NCI-H2081 treated with DMSO at 0.1 percent for 48 hours (cell line): Measurements from ENCODE around the gene CMIP.

Experiments used
- DNase-seq: peaks from one replicate; lab custom pipeline; 2025; lab: John Stamatoyannopoulos, UW

Gene CMIP

DNA sequence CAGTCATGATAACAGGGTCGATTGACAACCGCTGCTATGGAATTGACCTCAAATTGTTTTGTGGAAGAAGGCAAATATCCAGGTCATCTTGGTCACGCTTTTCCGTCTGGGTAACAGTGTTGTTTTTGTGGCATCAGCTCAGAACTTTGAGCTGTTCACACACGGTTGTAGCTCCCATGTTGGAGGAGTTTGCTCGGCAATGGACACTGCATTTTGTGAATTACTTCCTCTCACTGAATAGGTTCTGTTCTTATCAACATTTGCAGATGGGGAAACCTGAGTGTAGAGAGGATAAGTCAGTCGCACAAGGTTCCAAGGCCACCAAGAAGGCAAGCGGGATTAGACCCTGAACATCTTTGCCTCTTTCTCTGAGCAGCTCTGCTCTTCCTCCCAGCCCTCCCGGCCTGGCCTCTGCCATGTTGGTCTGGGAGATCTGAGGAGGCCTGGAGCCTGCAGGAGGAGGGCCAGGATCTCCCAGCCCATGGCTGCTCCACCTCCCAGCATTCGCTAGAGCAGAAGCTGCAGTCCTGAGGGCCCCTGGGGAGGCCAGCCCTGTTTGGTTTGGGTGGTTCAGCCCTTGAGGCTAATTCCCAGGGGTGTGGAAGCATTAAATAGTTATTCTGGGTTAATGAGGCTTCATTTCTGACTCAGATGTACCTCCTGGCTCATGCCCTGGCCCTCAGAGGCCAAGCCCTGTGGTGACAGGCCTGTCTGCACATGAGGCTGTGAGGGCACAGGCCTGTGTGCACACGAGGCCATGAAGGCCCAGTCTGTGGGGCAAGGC is 180.3 kb downstream of the CMIP start:
- no peak for DNase-seq

DNA sequence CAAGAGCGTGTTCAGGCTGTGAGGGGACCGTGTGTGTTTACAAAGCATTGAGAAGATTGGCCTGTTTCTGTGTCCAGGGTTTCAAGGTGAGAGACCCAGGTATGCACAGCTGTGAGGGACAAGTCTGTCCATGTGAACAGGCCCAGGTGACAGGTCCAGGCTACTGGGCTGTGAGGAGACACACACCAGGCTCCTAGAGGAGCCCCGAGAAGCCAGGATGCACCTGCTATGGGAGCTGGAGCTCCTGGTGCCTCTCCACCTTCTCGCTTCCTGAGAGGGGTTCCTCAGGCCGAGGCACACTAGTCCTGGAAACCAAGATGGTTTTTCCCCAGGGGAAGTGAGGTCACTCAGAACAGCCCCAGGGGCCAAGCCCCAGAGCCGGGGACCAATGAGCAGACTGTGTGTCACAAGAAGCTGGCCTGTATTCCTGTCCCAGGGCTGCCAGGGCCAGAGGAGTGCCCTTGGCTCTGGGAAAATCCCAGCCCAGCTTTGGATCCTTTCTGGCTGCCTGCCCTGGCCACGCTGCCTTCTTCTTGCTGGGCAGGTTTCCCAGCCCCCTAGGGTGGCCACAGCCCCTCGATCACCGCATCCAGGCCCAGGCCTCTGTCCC is 181.0 kb downstream of the CMIP start:
- no peak for DNase-seq

DNA sequence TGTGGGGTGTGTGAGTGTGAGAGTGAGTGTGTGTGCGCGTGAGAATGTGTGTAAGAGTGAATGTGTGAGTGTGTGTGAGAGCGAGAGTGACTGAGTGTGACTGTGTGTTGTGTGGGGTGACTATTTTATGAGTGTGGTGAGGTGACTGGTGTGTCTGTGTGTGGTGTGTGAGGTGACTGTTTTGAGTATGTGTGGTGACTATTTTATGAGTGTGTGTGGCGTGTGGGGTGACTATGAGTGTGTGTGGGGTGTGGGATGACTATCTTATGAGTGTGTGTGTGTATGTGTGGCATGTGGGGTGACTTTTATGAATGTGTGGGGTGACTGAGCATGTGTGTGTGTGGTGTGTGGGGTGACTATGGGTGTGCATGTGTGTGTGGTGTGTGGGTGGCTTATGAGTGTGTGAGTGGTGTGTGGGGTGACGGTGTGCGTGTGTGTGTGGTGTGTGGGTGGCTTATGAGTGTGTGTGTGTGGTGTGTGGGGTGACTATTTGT is 181.6 kb downstream of the CMIP start:
- no peak for DNase-seq

DNA sequence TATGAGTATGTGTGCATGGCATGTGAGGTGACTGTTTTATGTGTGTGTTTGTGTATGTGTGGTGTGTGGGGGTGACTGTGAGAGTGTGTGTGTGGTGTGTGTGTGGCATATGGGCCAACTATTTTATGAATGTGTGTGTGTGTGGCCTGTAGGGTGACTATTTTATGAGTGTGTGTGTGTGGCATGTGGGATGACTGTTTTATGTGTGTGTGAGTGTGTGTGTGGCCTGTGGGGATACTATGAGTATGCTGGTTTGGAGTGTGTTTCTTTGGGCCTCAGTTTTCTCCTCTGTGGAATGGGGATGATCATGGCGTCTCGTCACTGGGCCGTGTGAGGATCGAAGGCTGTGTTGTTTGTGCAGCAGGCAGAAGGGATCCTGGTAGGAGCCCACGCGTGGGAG is 182.4 kb downstream of the CMIP start:
- no peak for DNase-seq

DNA sequence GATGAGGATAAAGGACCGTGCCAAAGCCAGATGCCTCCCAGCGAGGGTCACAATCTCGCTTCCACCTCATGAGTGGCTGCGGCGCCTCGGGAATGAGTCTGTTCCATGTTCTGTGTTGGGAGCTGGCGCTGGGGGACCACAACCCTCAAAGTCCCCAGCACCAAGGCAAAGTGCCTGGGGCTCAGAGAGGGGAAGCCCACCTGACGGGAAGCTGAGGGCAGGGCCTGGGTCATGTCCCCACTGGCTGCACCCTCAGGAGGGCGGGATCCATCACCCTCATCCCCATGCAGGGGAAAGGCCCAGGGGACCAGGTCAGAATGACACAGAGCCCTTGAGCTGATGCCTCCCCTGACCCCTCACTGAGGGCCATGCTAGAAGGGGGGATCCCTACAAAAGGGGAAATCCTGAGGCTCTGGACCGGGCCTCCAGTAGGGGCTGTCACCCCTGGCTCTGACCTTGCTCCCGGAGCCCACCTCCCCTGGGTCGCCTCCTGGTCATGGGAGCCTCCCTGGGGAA is 183.2 kb downstream of the CMIP start:
- DNase-seq, result no peak

DNA sequence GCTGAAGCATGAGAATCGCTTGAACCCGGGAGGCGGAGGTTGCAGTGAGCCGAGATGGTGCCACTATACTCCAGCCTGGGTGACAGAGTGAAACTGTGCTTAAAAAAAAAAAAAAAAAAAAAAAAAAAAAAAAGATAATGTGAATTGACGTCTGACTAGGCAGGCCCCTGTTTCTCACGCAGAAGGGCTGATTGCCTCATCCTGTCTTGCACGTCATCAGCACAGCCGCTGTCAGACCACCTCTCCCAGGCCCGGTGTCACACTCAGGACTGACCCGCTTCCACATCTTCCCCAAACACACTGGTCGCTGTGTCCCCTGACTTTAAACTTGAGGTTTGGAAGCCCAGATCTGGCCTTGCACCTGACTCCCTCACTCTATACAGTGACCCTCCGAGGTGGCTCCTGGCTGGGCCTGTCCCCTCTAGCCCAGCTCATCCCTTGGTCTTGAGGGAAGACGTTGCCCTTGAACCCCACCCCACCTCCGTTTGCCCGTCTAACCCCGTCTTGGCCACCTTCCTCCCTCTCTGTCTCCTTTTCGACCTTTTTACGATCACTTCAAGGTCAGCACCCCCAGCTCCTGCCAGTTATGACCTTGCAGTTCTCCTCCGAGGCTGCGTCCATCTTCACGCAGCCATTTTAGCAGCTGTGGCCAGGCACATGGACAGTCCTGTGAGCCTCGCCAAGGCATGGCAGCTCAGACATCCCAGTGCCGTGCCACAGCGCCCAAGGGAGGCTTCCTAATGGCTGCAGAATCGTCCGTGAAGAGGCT is 184.6 kb downstream of the CMIP start:
- DNase-seq, result no peak

DNA sequence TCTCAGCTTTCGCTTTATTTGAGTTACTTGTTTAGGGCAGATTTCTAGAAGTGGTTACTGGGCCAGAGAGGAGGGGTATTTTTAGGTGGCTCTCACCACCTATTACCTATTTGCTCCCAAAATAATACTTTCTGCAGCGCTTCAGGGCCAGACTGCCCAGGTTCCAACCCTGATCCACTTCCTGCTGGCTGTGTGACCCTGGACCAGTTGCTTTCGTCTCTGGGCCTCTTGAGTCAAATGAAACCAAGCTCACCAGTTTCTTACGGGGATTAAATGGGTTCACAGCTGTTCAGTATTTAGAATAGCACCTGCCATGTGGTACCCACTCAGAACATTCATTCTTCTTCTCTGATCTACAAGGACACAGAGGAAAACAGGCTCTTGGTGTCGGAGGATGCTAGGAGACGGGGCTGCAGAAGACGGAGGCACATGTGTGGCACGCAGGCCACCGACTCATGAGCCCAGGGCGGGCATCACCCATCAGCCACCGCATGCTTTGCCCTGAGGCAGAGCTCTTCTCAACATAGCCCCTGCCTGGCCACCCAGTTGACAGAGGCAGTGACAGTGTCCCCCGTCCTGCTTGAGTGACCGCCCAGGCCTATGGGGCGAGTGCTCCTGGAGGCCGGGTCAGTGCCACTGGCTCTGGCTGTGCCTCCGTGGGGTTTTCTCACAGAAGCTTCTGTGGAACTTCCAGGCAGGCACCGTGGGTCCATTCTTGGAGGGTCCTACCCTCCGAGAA is 185.5 kb downstream of the CMIP start:
- DNase-seq, result no peak

DNA sequence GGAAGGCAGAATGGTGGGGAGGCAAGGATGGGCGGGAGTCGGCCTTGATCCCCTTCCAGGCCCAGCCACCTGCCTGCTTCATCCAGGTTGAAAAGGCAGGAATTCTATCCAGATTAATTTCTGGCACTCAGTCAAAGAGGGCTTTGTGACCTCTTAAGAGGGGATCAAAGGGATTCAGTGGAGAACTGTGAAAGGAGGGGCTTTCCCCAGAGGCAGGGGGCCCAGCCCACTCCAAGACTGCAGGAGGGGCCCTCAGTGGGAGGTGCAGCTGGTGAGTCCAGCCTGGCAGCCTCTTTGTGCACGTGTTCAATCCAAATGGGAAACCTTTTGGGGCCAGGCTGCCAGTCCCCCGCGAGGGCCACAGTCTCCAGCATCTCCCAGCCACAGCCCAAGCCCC is 186.0 kb downstream of the CMIP start:
- no peak for DNase-seq

DNA sequence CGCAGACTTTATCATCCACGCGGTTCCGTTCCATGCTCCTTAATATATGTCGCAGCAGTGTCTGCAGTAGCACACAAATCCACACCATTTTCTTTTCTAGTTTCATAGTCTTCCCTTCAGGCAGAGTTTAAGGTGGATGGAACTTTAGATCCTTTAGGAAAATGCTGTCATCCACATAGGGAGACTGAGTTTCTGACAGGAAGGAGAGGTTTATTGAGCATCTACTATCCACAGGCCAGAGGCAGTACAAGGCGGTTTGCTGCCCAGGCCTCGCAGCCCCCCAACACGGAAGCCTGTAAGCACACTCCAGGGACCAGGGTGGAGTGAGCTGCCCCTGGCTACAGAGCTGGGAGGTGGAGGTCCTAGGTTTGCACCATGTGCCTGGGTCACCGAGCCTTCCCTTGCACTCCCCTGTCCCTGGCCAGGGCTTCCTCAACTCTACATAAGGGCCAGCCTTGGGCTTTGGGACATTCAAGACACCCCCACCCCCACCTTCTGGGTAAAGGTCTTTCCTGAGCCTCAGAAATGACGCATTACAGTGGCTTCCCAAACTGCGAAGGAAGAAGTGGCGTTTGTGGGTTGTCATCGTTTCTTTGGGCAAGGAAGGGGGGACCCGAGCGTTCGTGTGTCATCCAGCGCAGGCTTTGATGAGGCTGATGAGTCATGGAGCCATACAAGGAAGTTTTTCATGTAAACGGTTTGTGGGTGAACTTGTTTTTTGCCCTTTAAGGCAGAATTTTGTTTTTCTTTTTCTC is 188.0 kb downstream of the CMIP start:
- DNase-seq, result no peak

DNA sequence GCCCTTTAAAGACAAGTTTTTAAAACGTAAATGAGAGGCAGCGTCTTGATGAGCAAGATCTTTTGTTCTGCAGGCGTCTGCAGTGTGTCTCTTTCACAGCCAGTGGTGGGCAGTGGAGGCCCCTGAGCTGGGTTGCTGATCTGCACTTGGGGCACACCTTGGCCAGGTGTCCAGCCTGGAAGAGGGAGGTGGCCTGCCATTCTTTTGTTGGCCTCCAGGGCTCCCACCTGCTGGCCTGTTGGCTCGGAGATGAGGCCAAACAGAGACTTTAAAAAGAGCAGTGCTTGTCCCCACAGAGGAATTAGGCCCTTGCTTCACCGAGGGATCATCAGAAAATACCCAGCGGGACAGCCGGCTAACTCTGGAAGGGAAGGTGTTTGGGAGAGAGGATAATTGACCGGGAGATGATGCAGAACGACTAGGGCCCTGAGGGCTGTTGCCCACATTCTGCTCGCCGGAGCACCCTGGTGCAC is 188.6 kb downstream of the CMIP start:
- no peak for DNase-seq

DNA sequence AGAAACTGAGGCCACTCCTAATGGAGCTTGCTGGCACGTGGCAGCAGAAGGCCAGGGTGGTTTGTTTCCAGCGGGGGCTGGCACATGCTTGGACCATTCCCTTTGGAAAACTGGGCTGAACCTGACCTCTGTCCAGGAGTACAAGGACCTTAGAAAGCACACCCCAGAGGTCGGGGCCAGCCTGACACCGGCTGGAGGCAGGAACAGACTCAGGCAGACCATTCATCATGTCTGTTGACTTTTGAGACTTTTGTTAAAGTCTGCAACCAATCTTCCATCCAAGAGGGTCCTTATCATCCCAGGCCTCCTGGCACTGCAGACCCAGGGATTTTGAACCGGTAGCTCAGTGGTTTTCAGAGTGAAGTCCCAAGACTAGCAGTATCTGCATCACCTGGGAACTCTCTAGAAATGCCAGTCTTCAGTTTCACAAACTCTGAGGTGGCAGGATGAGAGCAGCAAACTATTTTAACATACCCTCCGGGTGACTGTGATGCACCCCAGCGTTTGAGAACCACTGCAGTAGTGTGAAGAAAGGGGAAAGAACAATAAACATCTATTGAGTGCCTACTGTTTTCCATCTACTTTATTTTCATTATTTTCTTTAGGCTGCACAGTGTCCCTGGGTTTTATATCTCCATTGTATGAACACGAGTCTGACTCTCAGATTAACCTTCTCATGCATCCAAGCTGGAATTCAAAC is 189.2 kb downstream of the CMIP start:
- no peak for DNase-seq

DNA sequence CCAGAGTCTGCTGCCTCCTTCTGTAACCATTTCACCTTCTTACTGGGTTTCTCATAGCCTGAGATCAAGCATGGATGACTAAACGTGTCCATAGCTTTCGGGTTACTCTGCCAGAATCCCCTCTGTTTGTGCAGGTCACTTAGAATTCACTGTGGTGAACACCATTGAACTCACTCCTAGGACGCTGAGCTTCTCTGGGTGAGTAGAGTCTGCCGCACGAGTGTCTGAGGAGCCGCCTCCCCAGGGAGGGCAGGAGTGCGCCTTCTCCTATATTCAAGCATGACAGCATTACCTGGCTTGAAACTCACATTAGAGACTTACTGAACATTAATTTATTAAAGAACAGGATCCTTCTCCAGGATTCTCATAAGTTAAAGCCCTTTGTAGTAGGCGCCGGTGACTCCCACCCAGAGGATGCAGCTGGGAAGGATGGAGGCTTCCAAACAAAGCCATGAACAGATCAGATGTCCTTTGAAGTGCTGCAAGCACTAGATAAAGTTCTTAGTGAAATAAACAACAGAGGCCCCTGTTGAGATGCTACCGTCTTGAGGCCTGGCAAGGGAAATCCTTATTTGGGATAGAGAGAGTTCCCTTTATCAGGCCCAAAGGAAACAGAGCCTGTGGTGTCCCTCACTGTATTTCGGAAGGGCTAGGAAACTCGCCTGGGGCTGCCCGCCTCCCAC is 189.9 kb downstream of the CMIP start:
- DNase-seq, result no peak

DNA sequence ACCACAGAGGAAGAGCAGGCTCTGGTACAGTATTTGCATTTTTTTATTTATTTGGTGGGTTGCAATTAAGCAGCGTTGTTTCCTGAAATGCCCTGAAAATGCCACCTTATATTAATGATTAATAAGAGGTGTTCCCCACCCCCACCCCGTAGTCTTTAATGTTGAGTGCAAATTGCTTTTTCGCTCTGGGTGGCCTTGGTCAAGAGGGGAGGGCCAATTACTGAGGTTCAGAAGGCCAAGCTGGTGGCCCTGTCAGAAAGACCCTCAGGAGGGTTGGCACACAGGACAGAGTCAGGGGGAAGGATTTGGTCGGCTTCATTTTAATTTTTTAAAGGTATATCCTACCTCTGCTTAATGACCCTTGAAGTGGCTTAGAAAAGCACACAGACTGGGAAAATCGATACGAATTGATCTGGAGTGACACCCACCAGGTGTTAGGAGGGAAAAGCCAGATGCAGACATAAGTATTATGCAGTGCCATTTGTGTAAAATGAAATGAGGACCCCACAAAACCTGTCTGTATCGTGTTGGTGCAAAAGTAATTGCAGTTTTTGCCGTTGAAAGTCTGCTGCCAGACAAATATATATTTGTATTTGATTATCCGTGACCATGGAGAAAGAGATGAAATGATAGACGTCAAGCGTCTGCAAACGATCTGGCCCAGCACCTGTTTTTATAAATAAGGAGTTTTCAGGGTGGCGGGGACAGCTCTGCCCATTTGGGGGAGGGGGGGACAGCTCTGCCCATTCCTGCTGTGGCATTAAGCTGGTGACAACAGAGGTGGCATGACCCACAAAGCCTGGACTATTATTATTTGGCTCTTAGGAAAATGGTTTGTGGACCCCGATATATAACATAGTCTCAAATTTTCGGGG is 190.7 kb downstream of the CMIP start:
- no peak for DNase-seq

DNA sequence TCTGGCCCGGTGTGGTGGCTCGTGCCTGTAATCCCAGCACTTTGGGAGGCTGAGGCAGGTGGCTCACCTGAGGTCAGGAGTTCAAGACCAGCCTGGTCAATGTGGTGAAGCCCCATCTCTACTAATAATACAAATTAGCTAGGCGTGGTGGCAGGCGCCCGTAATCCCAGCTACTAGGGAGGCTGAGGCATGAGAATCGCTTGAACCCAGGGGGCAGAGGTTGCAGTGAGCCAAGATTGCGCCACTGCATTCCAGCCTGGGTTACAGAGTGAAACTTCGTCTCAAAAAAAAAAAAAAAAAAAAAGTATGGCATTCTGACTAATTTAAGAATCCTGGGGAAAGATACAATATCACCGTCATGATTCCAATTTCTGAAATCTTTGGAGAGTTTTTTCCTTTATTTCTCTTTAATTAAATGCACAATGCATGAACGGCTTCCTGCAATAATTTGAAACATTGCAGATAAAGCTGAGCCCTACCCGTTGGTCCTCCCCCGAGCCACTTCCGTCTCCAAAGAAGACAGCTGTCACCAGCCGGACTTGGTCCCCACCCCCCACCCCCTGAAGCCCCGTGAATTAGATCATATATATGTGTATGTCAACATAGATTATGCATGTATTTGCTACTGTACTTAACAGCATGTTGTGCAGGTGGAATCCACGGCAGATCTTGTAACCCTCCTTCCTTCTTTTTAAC is 191.8 kb downstream of the CMIP start:
- DNase-seq, result no peak

DNA sequence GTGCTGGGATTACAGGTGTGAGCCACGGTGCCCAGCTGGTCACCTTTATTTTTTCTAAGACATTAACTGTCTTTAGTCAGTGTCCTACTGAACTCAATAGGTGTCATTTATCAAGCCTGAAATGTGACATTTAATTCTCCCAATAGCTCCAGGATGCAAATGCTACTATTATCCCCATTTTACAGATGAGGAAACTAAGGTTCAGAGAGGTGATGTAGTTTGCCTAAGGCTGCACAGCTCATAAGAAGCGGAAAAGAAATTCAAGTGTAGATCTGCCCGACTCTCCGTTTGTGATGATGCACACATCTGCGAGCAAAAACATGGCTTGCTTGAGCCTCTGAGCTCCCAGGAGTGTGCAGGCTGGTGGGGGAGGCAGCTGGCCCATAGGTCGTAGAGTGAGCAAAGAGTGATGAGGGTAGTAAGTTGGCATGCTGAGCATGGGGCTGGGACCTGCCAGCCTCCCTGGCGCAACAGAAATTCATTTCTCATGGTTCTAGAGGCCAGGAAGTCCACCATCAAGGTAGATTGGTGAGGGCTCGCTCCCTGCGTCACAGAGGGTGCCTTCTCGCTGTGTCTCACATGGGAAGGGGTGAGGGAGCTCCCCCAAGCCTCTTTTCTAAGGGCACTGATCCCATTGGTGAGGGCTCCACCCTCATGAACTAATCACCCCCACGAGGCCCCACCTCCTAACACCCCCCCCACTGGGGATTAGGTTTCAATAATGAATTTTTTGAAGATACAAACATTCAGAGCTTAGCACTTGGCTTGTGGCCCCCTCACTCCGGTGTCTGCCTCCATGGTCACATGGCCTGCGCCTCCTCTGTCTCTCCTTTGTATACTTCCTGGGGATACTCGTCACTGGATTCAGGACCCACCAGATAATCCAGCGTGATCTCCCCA is 193.0 kb downstream of the CMIP start:
- no peak for DNase-seq

DNA sequence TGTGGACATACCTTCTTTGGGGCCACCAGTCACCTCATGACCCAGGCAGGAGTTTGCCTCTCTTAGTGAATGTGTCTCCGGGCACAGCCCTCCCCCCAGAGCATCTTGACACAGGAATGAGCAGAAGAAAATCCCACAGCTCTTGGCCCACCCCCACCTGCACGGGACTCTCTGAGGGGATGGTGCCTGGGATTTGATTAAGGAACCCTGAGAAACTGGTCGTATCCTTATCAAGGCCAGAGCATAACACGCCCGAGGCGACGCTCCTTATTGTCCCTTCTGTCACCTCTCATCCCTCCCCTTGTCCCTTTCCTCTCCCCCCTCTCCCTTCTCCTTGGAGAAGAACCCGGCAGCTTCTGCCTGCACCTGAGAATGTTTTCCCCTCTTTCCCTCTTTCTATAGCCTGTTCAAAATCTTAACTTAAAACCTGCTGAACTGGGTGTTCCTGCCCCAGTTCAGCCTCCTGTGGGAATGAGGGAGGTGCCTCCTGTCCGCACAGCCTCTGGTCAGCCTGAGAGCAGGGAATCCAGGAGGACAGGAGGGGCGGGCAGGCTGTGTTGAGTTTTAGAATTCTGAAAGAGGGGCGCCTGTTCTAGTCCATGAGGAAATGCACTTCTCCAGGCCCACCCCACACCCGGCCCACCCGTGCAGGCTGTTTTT is 193.8 kb downstream of the CMIP start:
- DNase-seq, result no peak

DNA sequence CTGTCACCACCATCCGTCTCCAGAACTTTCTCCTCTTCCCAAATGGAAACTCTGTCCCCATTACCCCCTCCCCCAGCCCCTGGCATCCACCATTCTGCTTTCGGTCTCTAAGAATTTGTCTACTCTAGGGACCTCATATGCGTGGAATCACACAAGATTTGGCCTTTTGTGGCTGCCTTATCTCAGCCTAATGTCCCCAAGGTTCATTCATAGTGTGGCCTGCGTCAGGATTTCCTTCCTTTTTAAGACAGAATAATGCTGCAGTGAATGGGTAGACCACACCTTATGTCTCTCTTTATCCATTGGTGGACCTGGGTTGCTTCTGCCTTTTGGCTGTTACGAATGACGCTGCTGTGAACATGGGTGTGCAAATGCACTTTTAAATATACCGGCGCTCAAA is 194.7 kb downstream of the CMIP start:
- no peak for DNase-seq
